Sigmoid colon (tissue), 7 donors: ENCODE results near the gene NRP2. TPM values are rescaled to one million over a fixed set of nuclear protein-coding genes. Genes with fewer than 3 reads are reported as not detected.
A peak's percentile ranks its signal among the peaks of the same experiment; 100 is the strongest.

Source experiments
- DNase-seq: peaks from one replicate; pipeline ENCODE4 v3.0.0-alpha.2; 2019
- H3K27ac ChIP-seq, 4 donors: fragments of 200-600 bp; sonication (generic); one replicate each; pipeline ENCODE4 v1.5.1; 2016 to 2019; ENCODE audit warnings: mild to moderate bottlenecking in 1 of 4
- H3K27me3 ChIP-seq, 3 donors: fragments of 200-600 bp; sonication (generic); one replicate each; pipeline ENCODE4 v1.5.1; 2019; ENCODE audit warnings: mild to moderate bottlenecking in 1 of 3
- H3K36me3 ChIP-seq, 4 donors: fragments of 200-600 bp; sonication (generic); one replicate each; pipeline ENCODE4 v1.5.1; 2016 to 2019
- H3K4me1 ChIP-seq, 4 donors: fragments of 200-600 bp; sonication (generic); one replicate each; pipeline ENCODE4 v1.5.1; 2017 to 2019
- H3K4me3 ChIP-seq, 4 donors: fragments of 200-600 bp; sonication (generic); one replicate each; pipeline ENCODE4 v1.5.1; 2017 to 2019; ENCODE audit warnings: mild to moderate bottlenecking in 2 of 4, moderate library complexity in 1 of 4
- H3K9me3 ChIP-seq, 4 donors: fragments of 200-600 bp in 3 of 4; sonication (generic) in 3 of 4; one replicate each; pipeline versions ENCODE4 v1.5.1 to v1.6.1; 2013 to 2019
- EP300 ChIP-seq, 4 donors: sonication (generic); formaldehyde crosslinking; IDR thresholded peaks; one replicate each; pipeline ENCODE4 v1.6.1; 2017; ENCODE audit warnings: antibody characterized with exemption in 4 of 4
- POLR2A ChIP-seq, 2 donors: fragments of 450-650 bp; IDR thresholded peaks; one replicate each; pipeline ENCODE4 v1.6.1; 2016; ENCODE audit warnings: antibody characterized with exemption in 2 of 2, mild to moderate bottlenecking in 2 of 2, moderate library complexity in 2 of 2
- POLR2AphosphoS5 ChIP-seq, 4 donors: sonication (generic); formaldehyde crosslinking; IDR thresholded peaks; one replicate each; pipeline ENCODE4 v1.6.1; 2017; ENCODE audit warnings: antibody characterized with exemption in 4 of 4
- WGBS, 2 donors: extraction: QIAGEN DNeasy Blood & Tissue Kit; methylation state at CpG; one replicate each; pipeline ENCODE4 v1.1.7; 2013; 5-methylcytosine and 5-hydroxymethylcytosine counted together
- intact Hi-C: fragments of 100-400 bp; cut with DNase I; formaldehyde crosslinking; loops from one replicate; pipeline ENCODE4 v1.15.1; 2023
- polyA plus RNA-seq, 3 donors: library from polyadenylated mRNA; stranded (reverse); fragments of 200-250 nt; gene quantifications; one replicate each; pipeline ENCODE4 v1.2.3, GENCODE V29; 2013
- total RNA-seq, 4 donors: library from RNA; depleted of rRNA; stranded (reverse); fragments of >200 nt; gene quantifications; one replicate each; pipeline ENCODE4 v1.1.0, GENCODE V29; 2016
- TF ChIP-seq, protein P1 (sequence below), 4 experiments: fragments of 450-650 bp in 3 of 4; fragments of 200-600 bp in 1 of 4; IDR thresholded peaks; one replicate each; pipeline ENCODE4 v1.5.1; 2016 to 2019; ENCODE audit warnings: antibody characterized with exemption in 4 of 4, mild to moderate bottlenecking in 3 of 4, moderate library complexity in 2 of 4
- donor health status: healthy with polysubstance abuse.
- donor health status: Bipolar disorder and iron deficiency.
- donor health status: healthy.

Gene NRP2
- total and polyA plus RNA-seq, 7 donors: 2.5 to 348 (median 207) TPM

DNA sequence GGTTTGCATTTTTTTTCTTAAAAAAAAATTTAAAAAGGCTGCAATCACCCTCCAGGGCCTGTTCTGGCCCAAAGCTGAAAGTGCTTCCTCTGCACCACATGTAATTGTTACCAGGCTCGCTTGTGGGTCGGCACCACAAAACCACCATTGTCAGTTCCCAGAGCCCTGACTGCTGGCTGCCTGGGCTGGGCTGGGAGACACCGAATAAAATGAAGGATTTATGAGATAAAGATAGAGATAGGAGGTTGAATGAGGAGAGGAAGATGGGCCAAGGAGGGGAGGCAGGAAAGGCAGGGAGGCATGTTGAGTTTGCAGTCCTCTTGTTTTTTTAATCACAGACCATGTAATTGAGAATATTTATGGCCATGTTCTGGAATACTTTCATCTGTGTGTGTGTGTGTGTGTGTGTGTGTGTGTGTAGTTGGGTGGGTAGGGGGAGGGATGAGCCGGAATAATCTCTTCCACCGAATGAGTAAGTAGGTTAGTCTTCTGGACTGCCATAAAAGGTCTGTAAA is 14.7 kb downstream of the NRP2 start:
- H3K27ac ChIP-seq: peak overlapping the region; percentile 94 to 99 (median 96)
- peak in 2 of 4 donors; percentile 22 to 37 for TF ChIP-seq EP300 (IDR thresholded peaks at IDR 0.05)
- peak in 3 of 4 donors; percentile 43 to 61 (median 46) for TF ChIP-seq POLR2AphosphoS5 (IDR thresholded peaks at IDR 0.05)
- TF ChIP-seq POLR2A (IDR thresholded peaks at IDR 0.05): no peak
- 60 to 68% methylated on average over 5 of the region's 5 CpGs for WGBS, 2 donors
- no peaks in the 10 kb centered on the region for H3K9me3 ChIP-seq
- DNase-seq: no peak
- peaks cover 0 to 100% (median 99%) of the 10 kb centered on the region in 4 donors for H3K4me1 ChIP-seq
- intact Hi-C loops: loop anchor here (5.0 kb wide), 1 partner anchor 190 kb away; no protein-coding TSS in a partner anchor
- H3K27me3 ChIP-seq: no peaks in the 10 kb centered on the region
- peaks cover 0 to 28% (median 11%) of the 10 kb centered on the region in 4 donors for H3K36me3 ChIP-seq
- peak overlapping the region in 2 of 4 donors; percentile 8 to 12 for H3K4me3 ChIP-seq

- peaks cover 0 to 100% (median 99%) of the 10 kb centered on the region in 4 donors for H3K4me1 ChIP-seq
- TF ChIP-seq POLR2AphosphoS5 (IDR thresholded peaks at IDR 0.05): peak in 1 of 4 donors; percentile 30
- TF ChIP-seq, protein P1, sequence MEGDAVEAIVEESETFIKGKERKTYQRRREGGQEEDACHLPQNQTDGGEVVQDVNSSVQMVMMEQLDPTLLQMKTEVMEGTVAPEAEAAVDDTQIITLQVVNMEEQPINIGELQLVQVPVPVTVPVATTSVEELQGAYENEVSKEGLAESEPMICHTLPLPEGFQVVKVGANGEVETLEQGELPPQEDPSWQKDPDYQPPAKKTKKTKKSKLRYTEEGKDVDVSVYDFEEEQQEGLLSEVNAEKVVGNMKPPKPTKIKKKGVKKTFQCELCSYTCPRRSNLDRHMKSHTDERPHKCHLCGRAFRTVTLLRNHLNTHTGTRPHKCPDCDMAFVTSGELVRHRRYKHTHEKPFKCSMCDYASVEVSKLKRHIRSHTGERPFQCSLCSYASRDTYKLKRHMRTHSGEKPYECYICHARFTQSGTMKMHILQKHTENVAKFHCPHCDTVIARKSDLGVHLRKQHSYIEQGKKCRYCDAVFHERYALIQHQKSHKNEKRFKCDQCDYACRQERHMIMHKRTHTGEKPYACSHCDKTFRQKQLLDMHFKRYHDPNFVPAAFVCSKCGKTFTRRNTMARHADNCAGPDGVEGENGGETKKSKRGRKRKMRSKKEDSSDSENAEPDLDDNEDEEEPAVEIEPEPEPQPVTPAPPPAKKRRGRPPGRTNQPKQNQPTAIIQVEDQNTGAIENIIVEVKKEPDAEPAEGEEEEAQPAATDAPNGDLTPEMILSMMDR (IDR thresholded peaks at IDR 0.05): no peak
- TF ChIP-seq POLR2A (IDR thresholded peaks at IDR 0.05): no peak
- TF ChIP-seq EP300 (IDR thresholded peaks at IDR 0.05): peak in 1 of 4 donors; percentile 21
- peaks cover 0 to 44% (median 15%) of the 10 kb centered on the region in 4 donors for H3K36me3 ChIP-seq
- intact Hi-C loops: loop anchor here (5.0 kb wide), 1 partner anchor 189 kb away; no protein-coding TSS in a partner anchor
- peak overlapping the region; percentile 94 to 99 (median 96) for H3K27ac ChIP-seq
- H3K9me3 ChIP-seq: no peaks in the 10 kb centered on the region
- H3K27me3 ChIP-seq: no peaks in the 10 kb centered on the region
- 89 to 92% methylated on average over 7 of the region's 7 CpGs for WGBS, 2 donors
- H3K4me3 ChIP-seq: no peak overlapping the region
- DNase-seq: no peak
Observed at GRCh38 chr2:205698286-205699268, 16.3 kb downstream of the NRP2 start.

DNA sequence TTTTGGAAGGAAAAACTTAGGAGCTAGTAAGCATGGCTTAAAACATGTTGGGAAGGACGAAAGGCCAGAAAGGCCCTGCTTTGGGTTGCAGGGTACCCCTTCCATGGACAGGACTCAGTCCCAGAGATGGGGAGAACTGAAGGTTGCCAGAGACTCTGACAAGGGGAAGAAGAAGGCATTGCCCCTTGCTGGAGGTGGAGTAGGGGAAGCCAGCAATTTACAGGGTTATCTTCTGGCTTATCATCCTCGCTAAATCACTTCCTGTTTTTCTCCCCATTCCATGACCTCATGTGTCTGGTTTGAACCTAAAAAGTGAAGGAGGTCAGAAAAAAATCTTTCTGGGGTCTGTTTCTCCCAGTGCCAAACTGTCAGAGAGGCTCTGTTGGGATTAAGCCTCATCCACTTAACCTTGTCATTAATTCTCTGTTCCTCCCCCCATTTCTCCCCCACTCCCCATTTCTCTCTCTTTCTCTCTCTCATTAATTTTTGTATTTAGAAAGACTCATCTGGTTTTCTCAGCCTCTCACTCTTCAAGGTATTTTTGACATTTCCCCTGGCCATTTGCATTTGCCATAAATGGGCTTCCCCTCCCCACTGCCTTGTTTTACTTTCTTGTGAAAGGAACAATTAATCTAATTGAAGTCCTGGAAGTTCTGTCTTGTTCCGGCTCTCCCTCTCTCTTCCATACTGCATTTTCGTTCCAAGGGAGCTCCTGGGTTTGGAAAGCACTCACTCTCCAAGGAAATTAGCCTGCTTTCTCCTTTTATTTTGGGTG is 17.4 kb downstream of the NRP2 start:
- 64 to 67% methylated on average over 4 of the region's 4 CpGs for whole genome bisulfite sequencing, 2 donors
- peaks cover 0 to 100% (median 99%) of the 10 kb centered on the region in 4 donors for H3K4me1 ChIP-seq
- no peaks in the 10 kb centered on the region for H3K9me3 ChIP-seq
- peaks cover 0 to 54% (median 15%) of the 10 kb centered on the region in 4 donors for H3K36me3 ChIP-seq
- no peak overlapping the region for H3K4me3 ChIP-seq
- TF ChIP-seq, protein P1 (IDR thresholded peaks at IDR 0.05): no peak
- TF ChIP-seq POLR2A (IDR thresholded peaks at IDR 0.05): no peak
- no peak for TF ChIP-seq POLR2AphosphoS5 (IDR thresholded peaks at IDR 0.05)
- TF ChIP-seq EP300 (IDR thresholded peaks at IDR 0.05): no peak
- DNase-seq: no peak
- no peaks in the 10 kb centered on the region for H3K27me3 ChIP-seq
- H3K27ac ChIP-seq: peak overlapping the region; percentile 94 to 99 (median 96)
- intact Hi-C loops: loop anchor here (5.0 kb wide), 1 partner anchor 188 kb away; no protein-coding TSS in a partner anchor

DNA sequence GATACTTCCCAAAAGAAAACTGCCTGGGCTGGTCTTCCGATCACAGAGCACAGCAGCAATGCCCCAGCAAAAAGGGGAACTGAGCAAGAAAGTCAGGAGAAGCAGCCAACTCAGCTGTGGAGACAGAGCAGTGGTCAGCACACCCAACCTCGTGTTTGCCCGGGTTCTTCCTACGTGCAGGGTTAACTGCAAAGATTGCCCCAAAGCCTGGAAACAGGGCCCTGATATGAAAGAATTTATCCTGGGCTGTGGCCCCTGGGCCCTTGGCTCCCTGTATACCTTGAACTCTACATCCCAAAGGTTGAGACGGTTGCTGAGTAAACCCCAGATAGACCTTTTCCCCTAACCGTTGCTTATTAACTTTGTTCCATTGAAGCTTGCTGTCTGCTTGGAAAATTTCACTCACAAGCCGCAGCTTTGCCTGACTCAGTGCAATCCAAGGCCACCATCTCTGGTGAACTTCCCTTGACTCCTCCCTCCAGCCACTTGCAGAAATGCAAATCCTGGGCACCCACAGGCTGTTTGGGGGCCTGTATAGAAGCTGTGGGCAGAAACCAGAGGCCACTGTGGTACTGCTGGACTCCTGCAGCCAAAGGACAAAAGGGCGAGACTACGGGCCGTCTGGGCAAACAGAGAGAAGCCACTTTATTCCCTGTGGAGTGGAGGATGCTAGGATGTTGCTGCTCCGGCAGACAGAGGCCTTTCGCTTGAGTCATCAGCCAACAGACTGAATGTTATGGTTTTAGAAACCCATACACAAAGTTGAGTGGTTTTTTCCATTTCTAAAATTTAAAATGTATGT is 18.2 kb downstream of the NRP2 start:
- 69 to 76% methylated on average over 12 of the region's 12 CpGs for WGBS, 2 donors
- H3K9me3 ChIP-seq: no peaks in the 10 kb centered on the region
- H3K36me3 ChIP-seq: peaks cover 0 to 54% (median 15%) of the 10 kb centered on the region in 4 donors
- peaks cover 0 to 100% (median 99%) of the 10 kb centered on the region in 4 donors for H3K4me1 ChIP-seq
- H3K27me3 ChIP-seq: no peaks in the 10 kb centered on the region
- no peak for DNase-seq
- intact Hi-C loops: no loop called here
- TF ChIP-seq POLR2AphosphoS5 (IDR thresholded peaks at IDR 0.05) (peak in 1 of 4 donors; percentile 1), EP300 (IDR thresholded peaks at IDR 0.05) (no peak)
- H3K4me3 ChIP-seq: peak overlapping the region in 1 of 4 donors; percentile 5
- H3K27ac ChIP-seq: peak overlapping the region; percentile 94 to 99 (median 96)
